ENCODE data around the gene TMEM120B.

DNA sequence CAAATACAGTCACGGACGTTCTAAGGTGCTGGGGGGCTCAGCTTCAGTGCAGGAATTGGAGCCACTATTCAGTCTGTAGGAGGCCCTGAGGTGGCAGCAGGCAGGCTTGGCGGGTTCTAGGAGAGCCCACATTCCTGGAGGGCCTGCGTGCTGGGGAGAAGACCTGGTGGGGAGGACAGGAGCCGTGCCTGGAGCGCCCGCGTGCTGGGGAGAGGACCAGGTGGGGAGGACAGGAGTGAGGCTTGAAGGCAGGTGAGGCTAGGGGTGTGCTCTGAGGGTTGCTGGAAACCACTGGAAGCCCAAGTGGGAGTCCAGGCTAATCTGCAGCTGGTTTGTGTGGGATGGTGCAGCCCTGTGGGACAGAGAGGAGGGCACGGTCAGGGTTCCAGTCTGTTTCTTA, 57.8 kb downstream of the TMEM120B start:
- TF ChIP-seq POLR2AphosphoS5 (IDR thresholded peaks at IDR 0.05): no peak
- no peak for TF ChIP-seq CTCF (IDR thresholded peaks at IDR 0.05; ENCODE audit: poor library complexity, severe bottlenecking)
